OCI-LY1 (cell line): ENCODE measurements around the gene LRRC25.

Experiments
- EZH2 ChIP-seq: fragments of 200-600 bp; sonication (generic), shearing (Covaris generic); IDR thresholded peaks from 2 replicates; pipeline ENCODE4 v1.8.0; 2017; ENCODE audit warnings: borderline replicate concordance, mixed run types, mild to moderate bottlenecking, antibody characterized with exemption, low read length, moderate library complexity, mixed read lengths
- TF ChIP-seq, protein P1 (sequence below): fragments of 200-600 bp; sonication (generic), shearing (Covaris generic); IDR thresholded peaks from 2 replicates; pipeline ENCODE4 v1.5.1; 2017; ENCODE audit warnings: mild to moderate bottlenecking, antibody characterized with exemption, low read length, moderate library complexity, mixed read lengths

- TF ChIP-seq, protein P1, sequence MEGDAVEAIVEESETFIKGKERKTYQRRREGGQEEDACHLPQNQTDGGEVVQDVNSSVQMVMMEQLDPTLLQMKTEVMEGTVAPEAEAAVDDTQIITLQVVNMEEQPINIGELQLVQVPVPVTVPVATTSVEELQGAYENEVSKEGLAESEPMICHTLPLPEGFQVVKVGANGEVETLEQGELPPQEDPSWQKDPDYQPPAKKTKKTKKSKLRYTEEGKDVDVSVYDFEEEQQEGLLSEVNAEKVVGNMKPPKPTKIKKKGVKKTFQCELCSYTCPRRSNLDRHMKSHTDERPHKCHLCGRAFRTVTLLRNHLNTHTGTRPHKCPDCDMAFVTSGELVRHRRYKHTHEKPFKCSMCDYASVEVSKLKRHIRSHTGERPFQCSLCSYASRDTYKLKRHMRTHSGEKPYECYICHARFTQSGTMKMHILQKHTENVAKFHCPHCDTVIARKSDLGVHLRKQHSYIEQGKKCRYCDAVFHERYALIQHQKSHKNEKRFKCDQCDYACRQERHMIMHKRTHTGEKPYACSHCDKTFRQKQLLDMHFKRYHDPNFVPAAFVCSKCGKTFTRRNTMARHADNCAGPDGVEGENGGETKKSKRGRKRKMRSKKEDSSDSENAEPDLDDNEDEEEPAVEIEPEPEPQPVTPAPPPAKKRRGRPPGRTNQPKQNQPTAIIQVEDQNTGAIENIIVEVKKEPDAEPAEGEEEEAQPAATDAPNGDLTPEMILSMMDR: no peak
- TF ChIP-seq EZH2: no peak
Measured at GRCh38 chr19:18357041-18357440, 40.4 kb downstream of the LRRC25 start.
